Measurements from ENCODE around the gene SCN4A.
"Not testable (repeated sequence)": the region's sequence is repeated elsewhere in the genome, so short reads cannot be mapped to it uniquely, and the experiment has no call there.

Gene SCN4A

DNA sequence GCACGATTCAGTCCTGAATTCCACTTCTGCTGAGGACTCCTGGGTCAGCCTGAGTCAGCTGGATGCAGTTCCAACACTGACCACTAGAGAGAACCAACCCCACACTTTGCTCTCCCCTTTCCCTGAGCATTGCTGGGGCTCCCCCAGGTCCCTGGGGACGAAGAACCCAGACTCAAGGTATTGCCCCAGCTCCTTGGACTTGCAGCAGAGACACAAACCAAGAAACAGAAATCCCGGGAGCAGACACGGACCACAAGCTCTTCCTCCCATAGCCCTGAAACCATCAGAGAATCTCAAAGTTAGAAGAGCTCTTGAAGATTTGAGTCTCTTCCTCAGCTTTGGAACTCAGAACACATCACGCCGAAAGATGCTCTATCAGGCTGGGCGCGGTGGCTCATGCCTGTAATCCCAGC is 53.4 kb downstream of the SCN4A start:
- DNase-seq: peak; percentile 57 to 82
- TF ChIP-seq GATA1 (IDR thresholded peaks at IDR 0.05; ENCODE audit: low read depth, low read length) (no peak), POLR2A (IDR thresholded peaks at IDR 0.05; ENCODE audit: low read length) (no peak)

DNA sequence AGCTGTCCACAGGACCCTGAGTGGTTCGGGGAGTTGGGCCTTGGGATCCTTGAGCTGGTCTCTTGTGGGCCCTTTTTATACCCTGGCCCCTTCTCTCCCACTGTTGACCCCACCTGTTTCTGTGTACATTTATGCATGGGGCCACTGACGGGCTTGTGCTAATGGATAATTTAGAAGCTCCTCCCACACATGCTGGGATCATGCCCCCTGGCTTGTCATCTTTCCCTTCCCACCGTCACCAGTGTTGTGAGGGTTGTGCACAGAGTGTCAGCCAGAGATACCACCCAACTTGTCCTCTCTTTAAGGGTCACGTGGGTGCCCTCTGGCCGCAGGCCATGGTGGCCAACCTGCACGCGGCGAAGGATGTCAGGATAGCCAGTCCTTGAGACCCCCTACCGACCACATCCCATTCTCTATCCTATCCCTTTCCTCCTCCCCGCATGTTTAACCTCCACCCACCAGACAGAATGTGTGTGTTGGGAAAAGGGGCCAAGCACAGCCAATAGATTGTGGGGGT is 53.9 kb downstream of the SCN4A start, which contains the start of gene GH1:
TSS of gene GH1 (minus strand) at position 51 of the 517 bp plus-strand sequence. CDS start 63 bp downstream, outside the sequence.
- not testable (repeated sequence) for DNase-seq

DNA sequence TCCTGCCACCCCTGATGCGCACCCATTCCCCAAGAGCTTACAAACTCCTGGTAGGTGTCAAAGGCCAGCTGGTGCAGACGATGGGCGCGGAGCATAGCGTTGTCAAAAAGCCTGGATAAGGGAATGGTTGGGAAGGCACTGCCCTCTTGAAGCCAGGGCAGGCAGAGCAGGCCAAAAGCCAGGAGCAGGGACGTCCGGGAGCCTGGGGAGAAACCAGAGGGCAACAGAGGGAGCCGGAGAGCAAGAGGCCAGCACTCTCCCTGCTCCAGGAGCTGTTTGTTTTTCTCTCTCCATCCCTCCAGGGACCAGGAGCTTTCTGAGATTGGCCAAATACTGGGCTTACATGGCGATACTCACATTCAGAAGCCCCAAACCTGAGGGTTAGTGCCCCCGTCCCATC is 54.4 kb downstream of the SCN4A start:
- TF ChIP-seq GATA1 (IDR thresholded peaks at IDR 0.05; ENCODE audit: low read depth, low read length) (no peak), POLR2A (IDR thresholded peaks at IDR 0.05; ENCODE audit: low read length) (no peak)

GRCh38 chr17:63917646-63918045 is 55.1 kb downstream of the SCN4A start:
- DNase-seq: no peak
- no peak for TF ChIP-seq GATA1 (IDR thresholded peaks at IDR 0.05; ENCODE audit: low read depth, low read length)
- TF ChIP-seq POLR2A (IDR thresholded peaks at IDR 0.05; ENCODE audit: low read length): no peak

More for the DNA sequence above, 54.4 kb downstream of the SCN4A start:
- DNase-seq: no peak

GRCh38 chr17:63917206-63917605 is 55.5 kb downstream of the SCN4A start:
- not testable (repeated sequence) for DNase-seq

- TF ChIP-seq POLR2A (IDR thresholded peaks at IDR 0.05; ENCODE audit: low read length): no peak
- no peak for DNase-seq
Measured at GRCh38 chr17:63916566-63917185, 56.0 kb downstream of the SCN4A start.

GRCh38 chr17:63915753-63916152 is 57.0 kb downstream of the SCN4A start:
- not testable (repeated sequence) for DNase-seq

- TF ChIP-seq POLR2A (IDR thresholded peaks at IDR 0.05; ENCODE audit: low read length) (no peak), GATA1 (IDR thresholded peaks at IDR 0.05; ENCODE audit: low read depth, low read length) (no peak)
- no peak for DNase-seq
Measured at GRCh38 chr17:63914471-63914870, 58.2 kb downstream of the SCN4A start.

DNA sequence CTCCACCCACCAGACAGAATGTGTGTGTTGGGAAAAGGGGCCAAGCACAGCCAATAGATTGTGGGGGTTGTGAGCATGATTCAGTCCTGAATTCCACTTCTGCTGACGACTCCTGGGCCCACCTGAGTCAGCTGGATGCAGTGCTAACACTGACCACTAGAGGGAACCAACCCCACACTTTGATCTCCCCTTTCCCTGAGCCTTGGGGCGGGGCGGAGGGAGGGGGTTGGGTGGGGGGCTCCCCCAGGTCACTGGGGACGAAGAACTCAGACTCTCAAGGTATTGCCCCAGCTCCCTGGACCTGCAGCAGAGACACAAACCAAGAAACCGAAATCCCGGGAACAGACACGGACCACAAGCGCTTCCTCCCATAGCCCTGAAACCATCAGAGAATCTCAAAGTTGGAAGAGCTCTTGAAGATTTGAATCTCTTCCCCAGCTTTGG is 61.0 kb downstream of the SCN4A start:
- TF ChIP-seq GATA1 (IDR thresholded peaks at IDR 0.05; ENCODE audit: low read depth, low read length): no peak
- no peak for TF ChIP-seq POLR2A (IDR thresholded peaks at IDR 0.05; ENCODE audit: low read length)
- peak in 1 of 2 experiments; percentile 69 for DNase-seq

- DNase-seq: no peak
- TF ChIP-seq POLR2A (IDR thresholded peaks at IDR 0.05; ENCODE audit: low read length): no peak
- no peak for TF ChIP-seq GATA1 (IDR thresholded peaks at IDR 0.05; ENCODE audit: low read depth, low read length)
Measured at GRCh38 chr17:63911041-63911635, 61.6 kb downstream of the SCN4A start, which contains the start of gene CSHL1. Gene CSHL1 (minus strand): TSS chr17:63911258. CDS start chr17:63911196, 62 bp downstream.

GRCh38 chr17:63910096-63910495 is 62.6 kb downstream of the SCN4A start:
- DNase-seq: no peak
- TF ChIP-seq POLR2A (IDR thresholded peaks at IDR 0.05; ENCODE audit: low read length) (no peak), GATA1 (IDR thresholded peaks at IDR 0.05; ENCODE audit: low read depth, low read length) (no peak)

GRCh38 chr17:63909586-63909985 is 63.1 kb downstream of the SCN4A start:
- DNase-seq: not testable (repeated sequence)

- DNase-seq: peak in 1 of 2 experiments; percentile 19
Measured at GRCh38 chr17:63907161-63907778, 65.4 kb downstream of the SCN4A start.

DNA sequence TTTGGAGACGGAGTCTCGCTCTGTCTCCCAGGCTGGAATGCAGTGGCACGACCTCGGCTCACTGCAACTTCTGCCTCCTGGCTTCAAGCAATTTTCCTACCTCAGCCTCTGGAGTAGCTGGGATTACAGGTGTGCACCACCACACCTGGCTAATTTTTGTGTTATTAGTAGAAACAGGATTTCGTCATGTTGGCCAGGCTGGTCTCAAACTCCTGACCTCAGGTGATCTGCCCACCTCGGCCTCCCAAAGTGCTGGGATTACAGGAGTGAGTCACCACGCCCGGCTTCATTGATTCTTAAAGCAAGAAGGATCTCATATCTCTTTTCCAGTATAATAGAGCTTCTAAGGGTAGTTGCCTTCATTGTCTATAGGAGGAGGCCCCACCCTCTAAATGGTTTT is 67.9 kb downstream of the SCN4A start:
- DNase-seq: not testable (repeated sequence)

- peak in 1 of 2 experiments; percentile 51 for DNase-seq
Measured at GRCh38 chr17:63903787-63904201, 68.9 kb downstream of the SCN4A start.

DNA sequence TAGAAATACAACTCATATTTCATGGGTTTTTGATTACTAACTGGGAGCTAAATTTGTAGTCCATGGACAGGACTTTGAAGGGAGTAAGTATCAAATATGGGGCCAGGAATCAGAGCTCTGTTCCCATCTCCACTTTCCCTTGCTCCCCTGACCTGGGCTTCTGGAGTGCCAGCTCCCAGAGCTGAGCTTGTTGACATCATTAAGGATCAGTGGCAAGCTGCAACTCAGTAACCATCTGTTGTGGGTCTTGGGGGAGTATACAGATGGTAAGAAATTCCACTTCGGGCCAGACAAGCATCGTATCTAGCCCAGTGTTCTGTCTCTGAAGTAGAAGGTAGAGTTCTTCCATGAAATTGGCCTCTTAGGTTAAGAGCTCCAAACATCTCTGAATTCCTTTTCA is 70.7 kb downstream of the SCN4A start:
- DNase-seq: not testable (repeated sequence)

DNA sequence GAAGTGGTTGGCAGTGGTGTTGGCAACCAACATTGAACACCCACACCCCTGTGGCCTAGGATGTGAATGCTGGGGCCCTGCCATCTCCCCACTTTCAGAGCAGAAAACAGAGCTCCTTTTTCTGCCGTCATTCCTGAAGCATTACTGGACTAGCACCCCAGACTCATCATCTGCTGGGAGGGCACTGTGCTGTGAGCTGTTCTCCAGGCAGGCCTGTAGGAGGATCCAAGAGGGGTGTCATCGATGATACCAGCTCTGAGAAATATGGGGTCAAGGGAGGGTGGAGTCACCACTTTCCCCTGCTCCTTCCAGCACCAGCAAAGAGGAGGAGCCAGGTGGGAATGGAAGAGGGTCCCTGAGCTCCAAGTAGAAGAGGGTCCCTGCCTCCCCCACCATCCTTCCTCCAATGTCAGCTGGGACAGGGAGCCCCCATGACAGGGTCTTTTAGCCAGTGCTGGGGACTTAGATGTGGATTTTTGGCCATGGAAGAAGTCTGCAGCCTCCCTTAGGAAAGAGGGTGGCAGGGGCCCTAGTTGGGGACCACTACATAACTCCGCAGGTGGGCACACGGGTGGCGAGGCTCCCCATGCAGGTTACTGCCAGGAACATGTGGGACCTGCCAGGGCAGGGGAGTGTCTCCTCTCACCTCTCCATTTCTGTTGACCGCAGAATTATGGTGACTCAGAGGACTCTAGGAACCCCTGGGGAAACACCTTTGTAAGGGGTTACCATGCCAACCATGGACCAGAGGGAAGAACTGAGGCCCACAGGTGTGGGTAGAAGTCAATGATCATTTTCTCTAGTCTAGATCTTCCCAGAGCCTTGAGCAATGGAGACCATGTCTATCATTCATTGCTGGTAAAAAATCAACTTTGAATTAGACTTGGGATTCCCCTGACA is 73.6 kb downstream of the SCN4A start:
- DNase-seq: not testable (repeated sequence)

DNA sequence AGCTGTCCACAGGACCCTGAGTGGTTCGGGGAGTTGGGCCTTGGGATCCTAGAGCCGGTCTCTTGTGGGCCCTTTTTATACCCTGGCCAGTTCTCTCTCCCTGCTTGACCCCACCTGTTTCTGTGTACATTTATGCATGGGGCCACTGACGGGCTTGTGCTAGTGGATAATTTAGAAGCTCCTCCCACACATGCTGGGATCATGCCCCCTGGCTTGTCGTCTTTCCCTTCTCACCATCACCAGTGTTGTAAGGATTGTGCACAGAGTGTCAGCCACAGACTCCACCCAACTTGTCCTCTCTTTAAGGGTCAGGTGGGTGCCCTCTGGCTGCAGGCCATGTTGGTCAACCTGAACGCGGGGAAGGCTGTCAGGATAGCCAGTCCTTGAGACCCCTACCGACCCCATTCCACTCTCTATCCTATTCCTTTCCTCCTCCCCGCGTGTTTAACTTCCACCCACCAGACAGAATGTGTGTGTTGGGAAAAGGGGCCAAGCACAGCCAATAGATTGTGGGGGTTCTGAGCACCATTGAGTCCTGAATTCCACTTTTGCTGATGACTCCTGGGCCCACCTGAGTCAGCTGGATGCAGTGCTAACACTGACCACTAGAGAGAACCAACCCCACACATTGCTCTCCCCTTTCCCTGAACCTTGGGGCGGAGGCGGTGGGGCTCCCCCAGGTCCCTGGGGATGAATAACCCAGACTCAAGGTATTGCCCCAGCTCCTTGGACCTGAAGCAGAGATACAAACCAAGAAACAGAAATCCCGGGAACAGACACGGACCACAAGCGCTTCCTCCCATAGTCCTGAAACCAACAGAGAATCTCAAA is 76.0 kb downstream of the SCN4A start, which contains the start of gene CSH1:
TSS of gene CSH1 (minus strand) at position 51 of the 831 bp plus-strand sequence. CDS start 63 bp downstream, outside the sequence.
- DNase-seq: not testable (repeated sequence)

- DNase-seq: not testable (repeated sequence)
Measured at GRCh38 chr17:63894821-63895220, 77.9 kb downstream of the SCN4A start.
